Psoas muscle (tissue), 8 donors: ENCODE measurements around the gene NR1D2. TPM values are rescaled to one million over a fixed set of nuclear protein-coding genes. Genes with fewer than 3 reads are reported as not detected.
"Not testable (repeated sequence)": the region's sequence is repeated elsewhere in the genome, so short reads cannot be mapped to it uniquely, and the experiment has no call there.

Experiments used
- ATAC-seq, 4 donors: fragments of 200-7000 bp; cut with Tn5 transposase; one replicate each; pipeline ENCODE4 v1.9.1; 2020; ENCODE audit warnings: moderate library complexity in 3 of 4, mild to moderate bottlenecking in 2 of 4
- DNase-seq, 2 donors: peaks; one replicate each; pipeline ENCODE4 v3.0.0-alpha.2; 2020
- H3K27ac ChIP-seq: fragments of 200-600 bp; one replicate; pipeline ENCODE4 v1.8.0; 2022
- H3K27me3 ChIP-seq, 3 donors: fragments of 200-600 bp in 1 of 3; one replicate each; pipeline versions ENCODE4 v1.6.1 to v1.8.0; 2013 to 2022; ENCODE audit warnings: low read length in 2 of 3, mild to moderate bottlenecking in 2 of 3, moderate library complexity in 1 of 3; ENCODE audit not compliant: insufficient read depth in 3 of 3
- H3K36me3 ChIP-seq, 2 donors: fragments of 200-600 bp in 1 of 2; one replicate each; pipeline versions ENCODE4 v1.6.1 to v1.8.0; 2013 to 2022; ENCODE audit warnings: low read depth in 1 of 2, mild to moderate bottlenecking in 1 of 2, moderate library complexity in 1 of 2; ENCODE audit not compliant: insufficient read depth in 1 of 2
- H3K4me1 ChIP-seq: fragments of 200-600 bp; one replicate; pipeline ENCODE4 v1.8.0; 2022
- H3K4me3 ChIP-seq: fragments of 200-600 bp; one replicate; pipeline ENCODE4 v1.8.0; 2022; ENCODE audit warnings: mild to moderate bottlenecking
- H3K9me3 ChIP-seq: fragments of 200-600 bp; one replicate; pipeline ENCODE4 v1.8.0; 2022
- CTCF ChIP-seq: fragments of 200-600 bp; IDR thresholded peaks from one replicate; pipeline ENCODE4 v1.8.0; 2022; ENCODE audit warnings: antibody characterized with exemption
- WGBS, 3 donors: extraction: QIAGEN DNeasy Blood & Tissue Kit; methylation state at CpG; one replicate each; pipeline versions ENCODE4 v1.1.6 to v1.1.7; 2013; 5-methylcytosine and 5-hydroxymethylcytosine counted together
- intact Hi-C, 2 donors: fragments of 100-400 bp; cut with DNase I; formaldehyde crosslinking; loops; one replicate each; pipeline versions ENCODE4 v1.11.0 to v1.14.2; 2022
- polyA plus RNA-seq, 3 donors: library from polyadenylated mRNA; stranded (reverse); fragments of 200-250 nt; gene quantifications; one replicate each; pipeline ENCODE4 v1.2.3, GENCODE V29; 2013
- total RNA-seq, 4 donors: library from RNA; stranded (reverse); fragmentation: NEBNext Ultra II Directional in 2 of 4; extraction: Animal tissue kit (Norgen Biotek cat#: 25700) in 2 of 4; gene quantifications; one replicate each; pipeline versions ENCODE4 v1.2.1 to v1.2.4, GENCODE V29; 2021 to 2023
- donor health status: healthy with polysubstance abuse.
- donor health status: DM: no; HTN: no; CAD: no; lungs with moderate emphysema.
- donor health status: Bipolar disorder and iron deficiency.
- donor health status: healthy.
- donor health status: DM: yes; HTN: yes; CAD: no.
- donor health status: DM: no; HTN: no; CAD: no.
- donor health status: DM: no; HTN: no; CAD: no.
- donor health status: DM: yes; HTN: yes; CAD: no.

NR1D2 gene
- total and polyA plus RNA-seq, 7 donors = 4.9 to 79.6 (median 31.7) TPM

DNA sequence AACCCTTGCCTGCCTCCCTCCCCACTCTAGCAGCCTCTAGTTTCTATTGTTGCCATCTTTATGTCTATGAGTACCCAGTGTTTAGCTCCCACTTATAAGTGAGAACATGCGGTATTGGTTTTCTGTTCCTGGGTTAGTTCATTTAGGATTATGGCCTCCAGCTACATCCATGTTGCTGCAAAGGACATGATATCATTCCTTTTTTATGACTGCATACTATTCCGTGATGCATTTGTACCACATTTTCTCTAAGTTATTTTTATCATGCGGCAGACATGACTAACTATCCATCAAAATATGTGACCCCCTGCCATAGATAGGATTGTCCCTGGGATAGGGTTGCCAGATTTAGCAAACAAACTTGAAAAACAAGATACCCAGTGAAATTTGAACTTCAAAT is 58.4 kb downstream of the NR1D2 start:
- no peak overlapping the region for H3K27ac ChIP-seq
- intact Hi-C loops = loop anchor here (5.0 to 10.0 kb wide), 2 partner anchors 99 to 681 kb away; no protein-coding TSS in a partner anchor
- ATAC-seq (no peak), DNase-seq (no peak)
- WGBS, 3 donors = 96 to 99% (median 98%) methylated on average over 3 of the region's 3 CpGs
- H3K27me3 ChIP-seq = no peaks in the 10 kb centered on the region
- no peak for TF ChIP-seq CTCF
- H3K36me3 ChIP-seq = no peaks in the 10 kb centered on the region
- H3K4me1 ChIP-seq = no peaks in the 10 kb centered on the region
- H3K4me3 ChIP-seq = no peak overlapping the region
- H3K9me3 ChIP-seq = no peaks in the 10 kb centered on the region

DNA sequence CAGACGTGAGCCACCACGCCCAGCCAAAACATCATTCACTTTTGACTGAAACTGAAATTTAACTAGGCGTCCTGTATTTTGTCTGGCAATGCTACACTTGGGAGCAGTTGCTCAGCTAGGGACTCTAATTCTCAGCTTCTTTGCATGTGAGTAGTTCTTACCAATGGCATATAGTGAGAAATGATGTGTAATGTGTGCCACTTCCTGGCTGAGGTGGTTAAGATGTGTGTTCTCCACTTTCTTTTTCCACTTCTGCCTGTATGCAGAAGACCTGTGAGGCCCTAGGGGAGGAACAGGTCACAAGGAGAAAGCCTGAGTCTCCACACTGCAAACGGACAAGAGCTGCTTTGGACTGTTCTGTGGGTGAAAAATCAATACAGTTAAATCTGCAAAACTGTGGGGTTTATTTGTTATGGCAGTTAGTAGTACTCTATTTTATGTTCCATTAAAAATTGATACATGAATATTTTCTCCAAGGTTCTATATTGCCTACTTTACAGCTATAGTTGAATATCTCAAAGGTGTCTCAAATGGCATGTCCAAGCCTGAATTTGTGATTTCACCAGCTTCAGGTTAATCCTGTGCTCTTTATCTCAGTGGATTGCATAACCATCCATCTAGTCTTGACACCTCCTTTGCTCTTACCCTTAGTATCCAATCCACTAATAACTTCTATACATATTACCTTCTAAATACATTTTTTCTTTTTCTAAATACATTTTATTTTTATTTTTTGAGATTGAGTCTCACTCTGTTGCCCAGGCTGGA is 59.3 kb downstream of the NR1D2 start:
- no peak overlapping the region for H3K27ac ChIP-seq
- DNase-seq (no peak), ATAC-seq (no peak)
- H3K9me3 ChIP-seq = no peaks in the 10 kb centered on the region
- no peak overlapping the region for H3K4me3 ChIP-seq
- H3K4me1 ChIP-seq = no peaks in the 10 kb centered on the region
- H3K27me3 ChIP-seq = no peaks in the 10 kb centered on the region
- intact Hi-C loops = loop anchor here (5.0 to 10.0 kb wide), 2 partner anchors 98 to 680 kb away; no protein-coding TSS in a partner anchor
- no peaks in the 10 kb centered on the region for H3K36me3 ChIP-seq
- no peak for TF ChIP-seq CTCF
- whole genome bisulfite sequencing, 3 donors = 92 to 96% (median 95%) methylated on average over 4 of the region's 4 CpGs

DNA sequence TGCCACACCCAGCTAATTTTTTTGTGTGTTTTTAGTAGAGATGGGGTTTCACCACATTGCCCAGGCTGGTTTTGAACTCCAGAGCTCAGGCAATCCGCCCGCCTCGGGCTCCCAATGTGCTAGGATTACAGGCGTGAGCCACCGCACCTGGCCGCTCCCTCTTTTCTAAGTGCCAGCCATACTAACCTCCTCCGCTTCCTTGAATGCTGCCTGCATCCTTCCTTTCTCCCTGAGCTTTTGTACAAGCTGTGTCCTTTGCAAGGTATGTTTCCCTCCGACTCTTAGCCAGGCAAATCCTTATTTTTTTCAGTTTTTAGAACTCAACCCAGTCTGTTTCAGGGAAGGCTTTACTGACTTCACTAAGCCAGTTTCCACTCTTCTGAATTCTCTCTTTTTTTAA is 60.6 kb downstream of the NR1D2 start:
- DNase-seq (no peak), ATAC-seq (no peak)
- WGBS, 3 donors = 88 to 98% (median 94%) methylated on average over 8 of the region's 8 CpGs
- Histone ChIP-seq H3K36me3 (no peaks in the 10 kb centered on the region), H3K27me3 (no peaks in the 10 kb centered on the region), H3K4me3 (no peak overlapping the region), H3K4me1 (no peaks in the 10 kb centered on the region), H3K9me3 (no peaks in the 10 kb centered on the region), H3K27ac (no peak overlapping the region)
- intact Hi-C loops = loop anchor here in 1 of 2 donors (10.0 kb wide), 1 partner anchor 679 kb away; no protein-coding TSS in a partner anchor
- no peak for TF ChIP-seq CTCF

DNA sequence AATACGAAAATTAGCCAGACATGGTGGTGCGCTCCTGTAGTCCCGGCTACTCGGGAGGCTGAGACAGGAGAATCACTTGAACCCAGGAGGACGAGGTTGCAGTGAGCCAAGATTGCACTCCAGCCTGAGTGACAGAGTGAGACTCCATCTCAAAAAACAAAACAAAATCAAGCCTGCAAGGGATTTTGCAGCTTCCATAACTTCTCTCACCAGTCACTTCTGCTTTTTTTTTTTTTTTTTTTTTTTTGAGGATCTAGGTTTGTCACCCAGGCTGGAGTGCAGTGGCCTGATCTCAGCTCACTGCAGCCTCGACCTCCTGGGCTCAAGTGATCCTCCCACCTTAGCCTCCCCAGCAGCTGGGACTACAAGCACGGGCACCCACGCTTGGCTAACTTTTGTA is 65.7 kb downstream of the NR1D2 start:
- not testable (repeated sequence) for H3K4me3 ChIP-seq, H3K27ac ChIP-seq, H3K4me1 ChIP-seq, DNase-seq, H3K9me3 ChIP-seq, H3K36me3 ChIP-seq, H3K27me3 ChIP-seq, ATAC-seq
- intact Hi-C loops = loop anchor here in 1 of 2 donors (10.0 kb wide), 1 partner anchor 94 kb away; no protein-coding TSS in a partner anchor
- WGBS, 3 donors = 89 to 93% (median 90%) methylated on average over 8 of the region's 8 CpGs

- Histone ChIP-seq H3K9me3 (no peaks in the 10 kb centered on the region), H3K4me3 (no peak overlapping the region), H3K27me3 (no peaks in the 10 kb centered on the region), H3K36me3 (no peaks in the 10 kb centered on the region), H3K27ac (no peak overlapping the region), H3K4me1 (no peaks in the 10 kb centered on the region)
- no peak for ATAC-seq
- no peak for TF ChIP-seq CTCF
- WGBS, 3 donors = 82 to 87% (median 85%) methylated on average over 2 of the region's 2 CpGs
- no peak for DNase-seq
- intact Hi-C loops = loop anchor here in 1 of 2 donors (10.0 kb wide), 1 partner anchor 92 kb away; no protein-coding TSS in a partner anchor
Observed at GRCh38 chr3:24012589-24013269, 67.6 kb downstream of the NR1D2 start.
